Thyroid gland (tissue), 4 donors: ENCODE measurements around the gene CDH20. TPM values are rescaled to one million over a fixed set of nuclear protein-coding genes. Genes with fewer than 3 reads are reported as not detected.

Source experiments
- DNase-seq, 2 donors: peaks; one replicate each; pipeline ENCODE4 v3.0.0-alpha.2; 2019
- H3K27ac ChIP-seq, 3 donors: fragments of 200-600 bp; sonication (generic); 1 replicate in 2 of 3; 2 replicates in 1 of 3; pipeline ENCODE4 v1.5.1; 2016 to 2019; ENCODE audit warnings: mild to moderate bottlenecking in 1 of 3, moderate library complexity in 1 of 3
- H3K27me3 ChIP-seq: fragments of 200-600 bp; sonication (generic); one replicate; pipeline ENCODE4 v1.5.1; 2019
- H3K36me3 ChIP-seq, 2 donors: fragments of 200-600 bp; sonication (generic); one replicate each; pipeline ENCODE4 v1.5.1; 2016 to 2019
- H3K4me1 ChIP-seq, 2 donors: fragments of 200-600 bp; sonication (generic); one replicate each; pipeline ENCODE4 v1.5.1; 2017 to 2019
- H3K4me3 ChIP-seq, 3 donors: fragments of 200-600 bp; sonication (generic); replicated peaks in 1 of 3; 1 replicate in 2 of 3; 2 replicates in 1 of 3; pipeline ENCODE4 v1.5.1; 2016; ENCODE audit warnings: mild to moderate bottlenecking in 1 of 3
- H3K9me3 ChIP-seq: fragments of 200-600 bp; sonication (generic); one replicate; pipeline ENCODE4 v1.5.1; 2017
- CTCF ChIP-seq, 6 experiments: fragments of 200-600 bp in 3 of 6; fragments of 450-650 bp in 3 of 6; sonication (generic) in 3 of 6; IDR thresholded peaks; one replicate each; pipeline ENCODE4 v1.5.1; 2016 to 2019; ENCODE audit warnings: antibody characterized with exemption in 6 of 6, mild to moderate bottlenecking in 2 of 6, inconsistent platforms in 1 of 6, moderate library complexity in 1 of 6
- POLR2A ChIP-seq, 2 donors: fragments of 450-650 bp; IDR thresholded peaks; one replicate each; pipeline ENCODE4 v1.6.1; 2017; ENCODE audit warnings: antibody characterized with exemption in 2 of 2, mild to moderate bottlenecking in 2 of 2, moderate library complexity in 1 of 2
- WGBS, 2 donors: methylation state at CpG; one replicate each; pipeline ENCODE4 v1.1.5; 2017; 5-methylcytosine and 5-hydroxymethylcytosine counted together
- intact Hi-C: fragments of 100-400 bp; cut with DNase I; formaldehyde crosslinking; loops from one replicate; pipeline ENCODE4 v1.15.1; 2023
- total RNA-seq, 4 donors: library from RNA; depleted of rRNA; stranded (reverse); fragments of >200 nt; gene quantifications; one replicate each; pipeline ENCODE4 v1.2.3, GENCODE V29; 2016

Gene CDH20
- total RNA-seq, 4 donors from 2014 or later: 0.39 to 1.2 (median 0.65) TPM

- H3K36me3 ChIP-seq: no peaks in the 10 kb centered on the region
- H3K4me1 ChIP-seq: no peaks in the 10 kb centered on the region
- H3K27me3 ChIP-seq: no peaks in the 10 kb centered on the region
- 81 to 82% methylated on average over 4 of the region's 4 CpGs for WGBS, 2 donors
- intact Hi-C loops: no loop called here
- no peaks in the 10 kb centered on the region for H3K9me3 ChIP-seq
- TF ChIP-seq POLR2A (IDR thresholded peaks at IDR 0.05): no peak
- TF ChIP-seq CTCF (IDR thresholded peaks at IDR 0.05): no peak
- no peak overlapping the region for H3K27ac ChIP-seq
- no peak overlapping the region for H3K4me3 ChIP-seq
- no peak for DNase-seq
These were observed 40.8 kb upstream of the CDH20 start for GRCh38 chr18:61292280-61293035.

- intact Hi-C loops: no loop called here
- TF ChIP-seq CTCF (IDR thresholded peaks at IDR 0.05): no peak
- no peak for TF ChIP-seq POLR2A (IDR thresholded peaks at IDR 0.05)
- Histone ChIP-seq H3K36me3 (no peaks in the 10 kb centered on the region), H3K27ac (no peak overlapping the region), H3K4me3 (no peak overlapping the region), H3K27me3 (no peaks in the 10 kb centered on the region), H3K9me3 (no peaks in the 10 kb centered on the region), H3K4me1 (no peaks in the 10 kb centered on the region)
- DNase-seq: no peak
- 89 to 96% methylated on average over 1 of the region's 1 CpG for WGBS, 2 donors
These were observed 38.1 kb upstream of the CDH20 start for GRCh38 chr18:61295153-61295552.

DNA sequence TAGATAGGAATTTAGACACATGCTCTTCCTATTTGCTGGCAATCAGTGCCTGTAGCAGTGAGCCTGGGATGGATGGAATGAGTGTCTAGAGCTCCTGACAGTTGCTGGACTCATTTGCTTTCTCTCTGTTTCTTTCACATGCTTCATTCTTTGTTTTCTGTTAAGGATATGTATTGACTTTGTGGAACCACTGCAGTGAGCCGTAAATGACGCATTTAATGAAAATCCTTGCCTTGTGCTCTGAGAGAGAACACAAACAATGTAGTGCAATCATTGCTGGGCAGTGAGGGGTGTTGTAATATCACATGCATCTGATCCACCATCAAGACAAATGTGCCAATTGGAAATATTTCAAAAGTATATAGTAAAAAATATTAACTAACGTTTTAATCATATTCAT is 25.2 kb upstream of the CDH20 start:
- WGBS, 2 donors: 76 to 87% methylated on average over 3 of the region's 3 CpGs
- no peak for DNase-seq
- Histone ChIP-seq H3K27ac (no peak overlapping the region), H3K4me3 (no peak overlapping the region), H3K36me3 (no peaks in the 10 kb centered on the region), H3K27me3 (no peaks in the 10 kb centered on the region), H3K9me3 (no peaks in the 10 kb centered on the region), H3K4me1 (no peaks in the 10 kb centered on the region)
- TF ChIP-seq CTCF (IDR thresholded peaks at IDR 0.05) (no peak), POLR2A (IDR thresholded peaks at IDR 0.05) (no peak)
- intact Hi-C loops: no loop called here

- Histone ChIP-seq H3K27ac (no peak overlapping the region), H3K4me1 (no peaks in the 10 kb centered on the region), H3K27me3 (no peaks in the 10 kb centered on the region), H3K36me3 (no peaks in the 10 kb centered on the region), H3K4me3 (no peak overlapping the region), H3K9me3 (no peaks in the 10 kb centered on the region)
- TF ChIP-seq POLR2A (IDR thresholded peaks at IDR 0.05) (no peak), CTCF (IDR thresholded peaks at IDR 0.05) (no peak)
- no peak for DNase-seq
- WGBS, 2 donors: 64 to 77% methylated on average over 10 to 11 of the region's 11 CpGs
- intact Hi-C loops: no loop called here
These were observed 24.3 kb upstream of the CDH20 start for GRCh38 chr18:61308795-61309393.

DNA sequence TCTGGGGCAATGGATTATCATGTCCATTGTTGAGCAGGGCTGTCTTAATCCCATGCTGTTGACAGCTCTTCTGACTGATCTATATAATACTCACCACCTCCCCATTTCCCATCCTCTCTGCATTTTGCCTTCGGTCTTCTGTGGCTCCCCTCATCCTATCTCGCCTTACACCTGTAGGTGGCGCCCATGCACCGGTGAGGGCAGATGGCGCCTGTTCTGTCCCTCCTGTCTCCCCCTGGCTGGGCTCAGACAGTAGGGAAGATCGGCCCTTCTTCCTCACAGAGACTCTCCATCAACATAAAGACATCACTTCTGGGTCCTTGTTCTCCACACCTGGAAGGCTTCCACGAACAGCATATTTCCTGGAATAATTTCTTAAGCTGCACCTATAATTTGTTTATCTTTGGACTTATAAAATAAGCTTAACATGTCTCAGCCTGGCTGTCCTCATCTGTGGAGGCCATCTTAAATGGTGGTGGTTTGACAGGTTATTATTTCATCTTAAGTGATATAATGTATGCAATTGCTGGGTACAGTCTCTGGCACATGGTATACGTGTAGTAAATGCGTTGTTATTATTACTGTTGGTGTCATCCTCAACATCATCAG is 10.9 kb upstream of the CDH20 start:
- Histone ChIP-seq H3K4me1 (no peaks in the 10 kb centered on the region), H3K27me3 (no peaks in the 10 kb centered on the region), H3K36me3 (no peaks in the 10 kb centered on the region), H3K4me3 (no peak overlapping the region), H3K27ac (no peak overlapping the region), H3K9me3 (no peaks in the 10 kb centered on the region)
- 22% methylated on average over 9 of the region's 9 CpGs for WGBS, 2 donors
- peak in 1 of 6 experiments; percentile 27 for TF ChIP-seq CTCF (IDR thresholded peaks at IDR 0.05)
- no peak for TF ChIP-seq POLR2A (IDR thresholded peaks at IDR 0.05)
- intact Hi-C loops: no loop called here
- no peak for DNase-seq
